ENCODE measurements around the gene ACE2. TPM values are rescaled to one million over a fixed set of nuclear protein-coding genes. Genes with fewer than 3 reads are reported as not detected.

Gene ACE2
- polyA plus RNA-seq, 1 donor from 2014 or later, result 0.64 TPM

DNA sequence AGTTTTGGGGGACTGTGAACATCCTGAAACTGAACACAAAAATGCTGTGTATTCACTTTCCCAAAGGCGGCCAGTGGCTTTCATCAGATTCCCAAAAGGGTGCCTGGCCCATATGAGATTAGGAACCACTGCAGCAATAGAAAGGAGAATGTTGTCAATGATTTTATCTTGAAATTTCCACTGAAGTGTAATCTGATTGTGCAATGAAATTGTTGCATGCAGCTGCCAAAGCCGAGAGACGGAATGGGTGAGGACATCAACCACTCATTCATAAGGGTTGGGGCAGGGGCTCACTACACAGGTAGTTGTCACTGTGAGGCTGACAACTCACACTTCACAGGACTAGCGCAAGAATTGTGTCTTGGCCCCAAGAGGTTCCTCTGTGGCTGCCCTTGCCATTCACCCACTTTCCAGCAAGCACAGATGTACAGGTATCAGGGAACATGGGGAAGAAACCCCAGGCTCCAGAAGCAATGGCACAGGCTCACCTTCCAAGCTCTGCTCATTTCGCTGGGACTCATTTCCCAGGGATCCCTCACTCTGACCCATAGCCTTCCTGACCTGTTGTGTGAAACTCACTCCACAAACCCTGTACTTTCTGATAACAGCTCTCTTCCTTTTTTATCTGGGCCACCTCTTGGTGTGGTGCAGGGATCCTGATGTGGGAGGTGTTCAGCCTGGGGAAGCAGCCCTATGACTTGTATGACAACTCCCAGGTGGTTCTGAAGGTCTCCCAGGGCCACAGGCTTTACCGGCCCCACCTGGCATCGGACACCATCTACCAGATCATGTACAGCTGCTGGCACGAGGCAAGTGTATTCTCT lies 51.4 kb downstream of the ACE2 start:
- H3K79me2 ChIP-seq (replicated peaks; ENCODE audit: insufficient read depth, low read length), result no peaks in the 10 kb centered on the region
- no peaks in the 10 kb centered on the region for H3K36me3 ChIP-seq (ENCODE audit: insufficient read depth, low read length)
- no peak overlapping the region for H3K9ac ChIP-seq (ENCODE audit: low read length)
- H4K20me1 ChIP-seq (ENCODE audit: insufficient read depth), result no peaks in the 10 kb centered on the region
- no peak overlapping the region for H2AFZ ChIP-seq (ENCODE audit: low read depth, low read length)
- no peaks in the 10 kb centered on the region for H3F3A ChIP-seq (ENCODE audit: insufficient read depth, low read length, poor library complexity, severe bottlenecking)
- H3K9me2 ChIP-seq (ENCODE audit: insufficient read depth, low read length), result no peaks in the 10 kb centered on the region
- H3K4me2 ChIP-seq (ENCODE audit: low read length), result no peak overlapping the region
- H3K9me3 ChIP-seq (ENCODE audit: low read length), result no peaks in the 10 kb centered on the region
- H3K27me3 ChIP-seq (ENCODE audit: insufficient read depth, low read depth, low read length), result no peaks in the 10 kb centered on the region
- no peak overlapping the region for H3K27ac ChIP-seq (ENCODE audit: low read length)
- H3K4me3 ChIP-seq (ENCODE audit: low read length), result no peak overlapping the region
- TF ChIP-seq TAF1 (IDR thresholded peaks at IDR 0.05; ENCODE audit: low read depth) (no peak), SMC3 (conservative IDR thresholded peaks at IDR 0.05; ENCODE audit: poor library complexity) (no peak), EZH2 (IDR thresholded peaks at IDR 0.05; ENCODE audit: borderline replicate concordance, insufficient read depth, low read length, poor library complexity, severe bottlenecking) (no peak), MXI1 (conservative IDR thresholded peaks at IDR 0.05; ENCODE audit: poor library complexity, severe bottlenecking) (no peak), RAD21 (conservative IDR thresholded peaks at IDR 0.05) (no peak), POLR2AphosphoS5 (IDR thresholded peaks at IDR 0.05) (no peak), EP300 (conservative IDR thresholded peaks at IDR 0.05; ENCODE audit: poor library complexity, severe bottlenecking) (no peak)
- TF ChIP-seq, protein P1, sequence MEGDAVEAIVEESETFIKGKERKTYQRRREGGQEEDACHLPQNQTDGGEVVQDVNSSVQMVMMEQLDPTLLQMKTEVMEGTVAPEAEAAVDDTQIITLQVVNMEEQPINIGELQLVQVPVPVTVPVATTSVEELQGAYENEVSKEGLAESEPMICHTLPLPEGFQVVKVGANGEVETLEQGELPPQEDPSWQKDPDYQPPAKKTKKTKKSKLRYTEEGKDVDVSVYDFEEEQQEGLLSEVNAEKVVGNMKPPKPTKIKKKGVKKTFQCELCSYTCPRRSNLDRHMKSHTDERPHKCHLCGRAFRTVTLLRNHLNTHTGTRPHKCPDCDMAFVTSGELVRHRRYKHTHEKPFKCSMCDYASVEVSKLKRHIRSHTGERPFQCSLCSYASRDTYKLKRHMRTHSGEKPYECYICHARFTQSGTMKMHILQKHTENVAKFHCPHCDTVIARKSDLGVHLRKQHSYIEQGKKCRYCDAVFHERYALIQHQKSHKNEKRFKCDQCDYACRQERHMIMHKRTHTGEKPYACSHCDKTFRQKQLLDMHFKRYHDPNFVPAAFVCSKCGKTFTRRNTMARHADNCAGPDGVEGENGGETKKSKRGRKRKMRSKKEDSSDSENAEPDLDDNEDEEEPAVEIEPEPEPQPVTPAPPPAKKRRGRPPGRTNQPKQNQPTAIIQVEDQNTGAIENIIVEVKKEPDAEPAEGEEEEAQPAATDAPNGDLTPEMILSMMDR (IDR thresholded peaks at IDR 0.05; ENCODE audit: poor library complexity, severe bottlenecking), result no peak
- TF ChIP-seq, protein P2, sequence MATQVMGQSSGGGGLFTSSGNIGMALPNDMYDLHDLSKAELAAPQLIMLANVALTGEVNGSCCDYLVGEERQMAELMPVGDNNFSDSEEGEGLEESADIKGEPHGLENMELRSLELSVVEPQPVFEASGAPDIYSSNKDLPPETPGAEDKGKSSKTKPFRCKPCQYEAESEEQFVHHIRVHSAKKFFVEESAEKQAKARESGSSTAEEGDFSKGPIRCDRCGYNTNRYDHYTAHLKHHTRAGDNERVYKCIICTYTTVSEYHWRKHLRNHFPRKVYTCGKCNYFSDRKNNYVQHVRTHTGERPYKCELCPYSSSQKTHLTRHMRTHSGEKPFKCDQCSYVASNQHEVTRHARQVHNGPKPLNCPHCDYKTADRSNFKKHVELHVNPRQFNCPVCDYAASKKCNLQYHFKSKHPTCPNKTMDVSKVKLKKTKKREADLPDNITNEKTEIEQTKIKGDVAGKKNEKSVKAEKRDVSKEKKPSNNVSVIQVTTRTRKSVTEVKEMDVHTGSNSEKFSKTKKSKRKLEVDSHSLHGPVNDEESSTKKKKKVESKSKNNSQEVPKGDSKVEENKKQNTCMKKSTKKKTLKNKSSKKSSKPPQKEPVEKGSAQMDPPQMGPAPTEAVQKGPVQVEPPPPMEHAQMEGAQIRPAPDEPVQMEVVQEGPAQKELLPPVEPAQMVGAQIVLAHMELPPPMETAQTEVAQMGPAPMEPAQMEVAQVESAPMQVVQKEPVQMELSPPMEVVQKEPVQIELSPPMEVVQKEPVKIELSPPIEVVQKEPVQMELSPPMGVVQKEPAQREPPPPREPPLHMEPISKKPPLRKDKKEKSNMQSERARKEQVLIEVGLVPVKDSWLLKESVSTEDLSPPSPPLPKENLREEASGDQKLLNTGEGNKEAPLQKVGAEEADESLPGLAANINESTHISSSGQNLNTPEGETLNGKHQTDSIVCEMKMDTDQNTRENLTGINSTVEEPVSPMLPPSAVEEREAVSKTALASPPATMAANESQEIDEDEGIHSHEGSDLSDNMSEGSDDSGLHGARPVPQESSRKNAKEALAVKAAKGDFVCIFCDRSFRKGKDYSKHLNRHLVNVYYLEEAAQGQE (IDR thresholded peaks at IDR 0.05; ENCODE audit: borderline replicate concordance), result no peak

DNA sequence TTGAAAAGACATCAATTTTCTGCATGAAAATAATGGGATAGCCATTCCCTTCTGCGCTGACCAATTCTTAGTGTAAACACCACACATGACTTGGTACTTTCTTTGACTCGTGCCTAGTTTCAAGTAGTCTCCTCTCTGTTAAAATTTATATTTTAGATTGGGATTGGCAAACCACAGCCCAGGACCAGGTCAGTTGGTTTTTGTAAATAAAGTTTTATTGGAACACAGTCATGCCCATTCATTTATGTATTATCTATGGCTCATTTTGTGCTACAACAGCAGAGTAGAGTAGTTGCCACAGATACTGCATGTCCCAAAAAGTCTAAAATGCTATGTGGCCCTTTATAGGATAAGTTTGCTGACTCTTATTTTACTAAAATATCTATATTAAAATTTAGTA lies 53.4 kb downstream of the ACE2 start:
- TF ChIP-seq EP300 (conservative IDR thresholded peaks at IDR 0.05; ENCODE audit: poor library complexity, severe bottlenecking), result no peak
- no peak for TF ChIP-seq POLR2AphosphoS5 (IDR thresholded peaks at IDR 0.05)
- no peak for TF ChIP-seq SMC3 (conservative IDR thresholded peaks at IDR 0.05; ENCODE audit: poor library complexity)
- no peaks in the 10 kb centered on the region for H3K9me3 ChIP-seq (ENCODE audit: low read length)
- H3K9me2 ChIP-seq (ENCODE audit: insufficient read depth, low read length), result no peaks in the 10 kb centered on the region
- no peak overlapping the region for H2AFZ ChIP-seq (ENCODE audit: low read depth, low read length)
- H3K9ac ChIP-seq (ENCODE audit: low read length), result no peak overlapping the region
- H3K4me3 ChIP-seq (ENCODE audit: low read length), result no peak overlapping the region
- H3K79me2 ChIP-seq (replicated peaks; ENCODE audit: insufficient read depth, low read length), result no peaks in the 10 kb centered on the region
- no peaks in the 10 kb centered on the region for H4K20me1 ChIP-seq (ENCODE audit: insufficient read depth)
- no peaks in the 10 kb centered on the region for H3K27me3 ChIP-seq (ENCODE audit: insufficient read depth, low read depth, low read length)
- H3K27ac ChIP-seq (ENCODE audit: low read length), result no peak overlapping the region
- no peak overlapping the region for H3K4me2 ChIP-seq (ENCODE audit: low read length)
- no peaks in the 10 kb centered on the region for H3F3A ChIP-seq (ENCODE audit: insufficient read depth, low read length, poor library complexity, severe bottlenecking)
- H3K36me3 ChIP-seq (ENCODE audit: insufficient read depth, low read length), result no peaks in the 10 kb centered on the region

All from neural cell (in vitro differentiated cells).